ENCODE data around the gene ELMO3. TPM values are rescaled to one million over a fixed set of nuclear protein-coding genes. Genes with fewer than 3 reads are reported as not detected.

The ELMO3 gene
- total and polyA plus RNA-seq, 2 donors (not counting 1 experiment from before 2014, with no cell fraction given): 0.33 to 0.36 TPM

GRCh38 chr16:67170168-67170948 is 28.6 kb upstream of the ELMO3 start, which contains the start of gene NOL3:
Gene NOL3 (plus strand): TSS chr16:67170538.
- no peaks in the 10 kb centered on the region for H3K27me3 ChIP-seq (ENCODE audit: control insufficient read depth, insufficient read depth, low read length)
- no peaks in the 10 kb centered on the region for H3K9me3 ChIP-seq (ENCODE audit: control insufficient read depth, insufficient read depth, low read depth, low read length)
- H3K36me3 ChIP-seq (ENCODE audit: control insufficient read depth, insufficient read depth, low read length): peaks cover 2% of the 10 kb centered on the region
- peak within 1 kb of the TSS; percentile 80 for H3K4me2 ChIP-seq (ENCODE audit: extremely low read depth, insufficient read depth, low read length)
- no peaks in the 10 kb centered on the region for H3K79me2 ChIP-seq (ENCODE audit: control insufficient read depth, insufficient read depth, low read length)
- peak within 1 kb of the TSS; percentile 63 for H3K9ac ChIP-seq (ENCODE audit: insufficient read depth, low read length)
- H2AFZ ChIP-seq (ENCODE audit: low read length): peak within 1 kb of the TSS; percentile 13
- TF ChIP-seq, protein P1, sequence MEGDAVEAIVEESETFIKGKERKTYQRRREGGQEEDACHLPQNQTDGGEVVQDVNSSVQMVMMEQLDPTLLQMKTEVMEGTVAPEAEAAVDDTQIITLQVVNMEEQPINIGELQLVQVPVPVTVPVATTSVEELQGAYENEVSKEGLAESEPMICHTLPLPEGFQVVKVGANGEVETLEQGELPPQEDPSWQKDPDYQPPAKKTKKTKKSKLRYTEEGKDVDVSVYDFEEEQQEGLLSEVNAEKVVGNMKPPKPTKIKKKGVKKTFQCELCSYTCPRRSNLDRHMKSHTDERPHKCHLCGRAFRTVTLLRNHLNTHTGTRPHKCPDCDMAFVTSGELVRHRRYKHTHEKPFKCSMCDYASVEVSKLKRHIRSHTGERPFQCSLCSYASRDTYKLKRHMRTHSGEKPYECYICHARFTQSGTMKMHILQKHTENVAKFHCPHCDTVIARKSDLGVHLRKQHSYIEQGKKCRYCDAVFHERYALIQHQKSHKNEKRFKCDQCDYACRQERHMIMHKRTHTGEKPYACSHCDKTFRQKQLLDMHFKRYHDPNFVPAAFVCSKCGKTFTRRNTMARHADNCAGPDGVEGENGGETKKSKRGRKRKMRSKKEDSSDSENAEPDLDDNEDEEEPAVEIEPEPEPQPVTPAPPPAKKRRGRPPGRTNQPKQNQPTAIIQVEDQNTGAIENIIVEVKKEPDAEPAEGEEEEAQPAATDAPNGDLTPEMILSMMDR (conservative IDR thresholded peaks at IDR 0.05 in 1 of 2, IDR thresholded peaks at IDR 0.05 in 1 of 2; ENCODE audit: low read depth in 1 of 2, low read length in 2 of 2): no peak
- no peak for TF ChIP-seq EZH2 (IDR thresholded peaks at IDR 0.05; ENCODE audit: low read length, missing control alignments)
- H3K4me3 ChIP-seq (replicated peaks in 1 of 4; ENCODE audit: control extremely low read depth in 1 of 4, insufficient read depth in 1 of 4, low read depth in 3 of 4, low read length in 4 of 4): peak within 1 kb of the TSS; percentile 20 to 55 (median 43)
- DNase-seq (ENCODE audit: low read depth in 2 of 2): peak; percentile 80 to 89
- peaks cover 15% of the 10 kb centered on the region for H3K4me1 ChIP-seq (ENCODE audit: control insufficient read depth, extremely low read depth, insufficient read depth, low read length)
- H4K20me1 ChIP-seq (ENCODE audit: control insufficient read depth, extremely low read depth, insufficient read depth, low read length): no peaks in the 10 kb centered on the region
- H3K27ac ChIP-seq (ENCODE audit: insufficient read depth, low read length): peak within 1 kb of the TSS; percentile 76

- no peaks in the 10 kb centered on the region for H4K20me1 ChIP-seq (ENCODE audit: control insufficient read depth, extremely low read depth, insufficient read depth, low read length)
- no peaks in the 10 kb centered on the region for H3K9me3 ChIP-seq (ENCODE audit: control insufficient read depth, insufficient read depth, low read depth, low read length)
- H3K79me2 ChIP-seq (ENCODE audit: control insufficient read depth, insufficient read depth, low read length): no peaks in the 10 kb centered on the region
- H3K9ac ChIP-seq (ENCODE audit: insufficient read depth, low read length): peak overlapping the region; percentile 63
- peaks cover 2% of the 10 kb centered on the region for H3K36me3 ChIP-seq (ENCODE audit: control insufficient read depth, insufficient read depth, low read length)
- H3K4me2 ChIP-seq (ENCODE audit: extremely low read depth, insufficient read depth, low read length): peak overlapping the region; percentile 73
- no peaks in the 10 kb centered on the region for H3K27me3 ChIP-seq (ENCODE audit: control insufficient read depth, insufficient read depth, low read length)
- TF ChIP-seq, protein P1 (conservative IDR thresholded peaks at IDR 0.05 in 1 of 2, IDR thresholded peaks at IDR 0.05 in 1 of 2; ENCODE audit: low read depth in 1 of 2, low read length in 2 of 2): no peak
- TF ChIP-seq EZH2 (IDR thresholded peaks at IDR 0.05; ENCODE audit: low read length, missing control alignments): no peak
- H2AFZ ChIP-seq (ENCODE audit: low read length): peak overlapping the region; percentile 13
- peak; percentile 33 to 46 for DNase-seq (ENCODE audit: low read depth in 2 of 2)
- H3K4me3 ChIP-seq (replicated peaks in 1 of 4; ENCODE audit: control extremely low read depth in 1 of 4, insufficient read depth in 1 of 4, low read depth in 3 of 4, low read length in 4 of 4): peak overlapping the region; percentile 20 to 50 (median 43)
- H3K27ac ChIP-seq (ENCODE audit: insufficient read depth, low read length): peak overlapping the region; percentile 76
- peaks cover 15% of the 10 kb centered on the region for H3K4me1 ChIP-seq (ENCODE audit: control insufficient read depth, extremely low read depth, insufficient read depth, low read length)
These were observed 27.8 kb upstream of the ELMO3 start for GRCh38 chr16:67170949-67171649.

GRCh38 chr16:67173323-67173722 is 25.6 kb upstream of the ELMO3 start:
- H3K4me3 ChIP-seq (replicated peaks in 1 of 4; ENCODE audit: control extremely low read depth in 1 of 4, insufficient read depth in 1 of 4, low read depth in 3 of 4, low read length in 4 of 4): peak overlapping the region in 2 of 4 experiments; percentile 33 to 56
- H3K9ac ChIP-seq (ENCODE audit: insufficient read depth, low read length): no peak overlapping the region
- H3K4me2 ChIP-seq (ENCODE audit: extremely low read depth, insufficient read depth, low read length): peak overlapping the region; percentile 60
- no peaks in the 10 kb centered on the region for H4K20me1 ChIP-seq (ENCODE audit: control insufficient read depth, extremely low read depth, insufficient read depth, low read length)
- H3K79me2 ChIP-seq (ENCODE audit: control insufficient read depth, insufficient read depth, low read length): no peaks in the 10 kb centered on the region
- H2AFZ ChIP-seq (ENCODE audit: low read length): no peak overlapping the region
- no peaks in the 10 kb centered on the region for H3K9me3 ChIP-seq (ENCODE audit: control insufficient read depth, insufficient read depth, low read depth, low read length)
- no peak for TF ChIP-seq EZH2 (IDR thresholded peaks at IDR 0.05; ENCODE audit: low read length, missing control alignments)
- TF ChIP-seq, protein P1 (conservative IDR thresholded peaks at IDR 0.05 in 1 of 2, IDR thresholded peaks at IDR 0.05 in 1 of 2; ENCODE audit: low read depth in 1 of 2, low read length in 2 of 2): no peak
- no peak for DNase-seq (ENCODE audit: low read depth in 2 of 2)
- H3K27ac ChIP-seq (ENCODE audit: insufficient read depth, low read length): no peak overlapping the region
- H3K36me3 ChIP-seq (ENCODE audit: control insufficient read depth, insufficient read depth, low read length): peaks cover 5% of the 10 kb centered on the region
- peaks cover 15% of the 10 kb centered on the region for H3K4me1 ChIP-seq (ENCODE audit: control insufficient read depth, extremely low read depth, insufficient read depth, low read length)
- H3K27me3 ChIP-seq (ENCODE audit: control insufficient read depth, insufficient read depth, low read length): no peaks in the 10 kb centered on the region

Data from fibroblast of lung (primary cell).